ENCODE data around the gene CYTH3. TPM values are rescaled to one million over a fixed set of nuclear protein-coding genes. Genes with fewer than 3 reads are reported as not detected.

The CYTH3 gene
- total RNA-seq, 1 experiment from 2014 or later, result 73.4 TPM

DNA sequence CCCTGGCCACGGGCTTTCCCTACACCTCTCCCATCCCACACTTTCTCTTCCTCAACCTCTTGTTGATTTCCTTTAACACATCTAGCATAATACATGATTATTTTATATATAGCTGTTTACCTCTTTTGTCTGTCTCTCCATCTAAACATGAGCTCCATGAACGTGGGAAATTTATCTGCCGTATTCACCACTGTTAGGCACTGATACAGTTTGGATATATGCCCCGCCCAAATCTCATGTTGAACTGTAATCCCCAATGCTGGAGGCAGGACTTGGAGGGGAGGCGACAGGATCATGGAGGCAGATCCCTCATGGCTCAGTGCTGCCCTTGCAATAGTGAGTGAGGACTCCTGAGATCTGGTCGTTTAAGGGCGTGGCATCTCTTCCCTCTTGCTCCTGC, 5.7 kb downstream of the CYTH3 start:
- Mint-ChIP-seq H3K36me3 (ENCODE audit: insufficient read depth, unreplicated experiment) (peaks cover 13% of the 10 kb centered on the region), H3K27me3 (ENCODE audit: unreplicated experiment) (no peaks in the 10 kb centered on the region), H3K4me3 (ENCODE audit: low read depth, unreplicated experiment) (no peak overlapping the region), H3K27ac (ENCODE audit: unreplicated experiment) (no peak overlapping the region), H3K9me3 (ENCODE audit: low read depth, unreplicated experiment) (no peaks in the 10 kb centered on the region), H3K4me1 (ENCODE audit: low read depth, unreplicated experiment) (peaks cover 83% of the 10 kb centered on the region)
- TF ChIP-seq, protein P1, sequence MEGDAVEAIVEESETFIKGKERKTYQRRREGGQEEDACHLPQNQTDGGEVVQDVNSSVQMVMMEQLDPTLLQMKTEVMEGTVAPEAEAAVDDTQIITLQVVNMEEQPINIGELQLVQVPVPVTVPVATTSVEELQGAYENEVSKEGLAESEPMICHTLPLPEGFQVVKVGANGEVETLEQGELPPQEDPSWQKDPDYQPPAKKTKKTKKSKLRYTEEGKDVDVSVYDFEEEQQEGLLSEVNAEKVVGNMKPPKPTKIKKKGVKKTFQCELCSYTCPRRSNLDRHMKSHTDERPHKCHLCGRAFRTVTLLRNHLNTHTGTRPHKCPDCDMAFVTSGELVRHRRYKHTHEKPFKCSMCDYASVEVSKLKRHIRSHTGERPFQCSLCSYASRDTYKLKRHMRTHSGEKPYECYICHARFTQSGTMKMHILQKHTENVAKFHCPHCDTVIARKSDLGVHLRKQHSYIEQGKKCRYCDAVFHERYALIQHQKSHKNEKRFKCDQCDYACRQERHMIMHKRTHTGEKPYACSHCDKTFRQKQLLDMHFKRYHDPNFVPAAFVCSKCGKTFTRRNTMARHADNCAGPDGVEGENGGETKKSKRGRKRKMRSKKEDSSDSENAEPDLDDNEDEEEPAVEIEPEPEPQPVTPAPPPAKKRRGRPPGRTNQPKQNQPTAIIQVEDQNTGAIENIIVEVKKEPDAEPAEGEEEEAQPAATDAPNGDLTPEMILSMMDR (IDR thresholded peaks at IDR 0.05; ENCODE audit: unreplicated experiment), result no peak
- BruUV-seq (replicated peaks), result no TSS peak
- DNase-seq, result no peak
- intact Hi-C loops (cut with micrococcal nuclease; ENCODE audit: unreplicated experiment), result loop anchor here (5.0 kb wide), 2 partner anchors 59 to 89 kb away; no protein-coding TSS in a partner anchor
- CTCF ChIA-PET, result interaction anchor here (0.6 to 1.1 kb wide), 2 partner anchors 11 to 802 kb away, joined by 4 to 7 read pairs; no protein-coding TSS in a partner anchor

DNA sequence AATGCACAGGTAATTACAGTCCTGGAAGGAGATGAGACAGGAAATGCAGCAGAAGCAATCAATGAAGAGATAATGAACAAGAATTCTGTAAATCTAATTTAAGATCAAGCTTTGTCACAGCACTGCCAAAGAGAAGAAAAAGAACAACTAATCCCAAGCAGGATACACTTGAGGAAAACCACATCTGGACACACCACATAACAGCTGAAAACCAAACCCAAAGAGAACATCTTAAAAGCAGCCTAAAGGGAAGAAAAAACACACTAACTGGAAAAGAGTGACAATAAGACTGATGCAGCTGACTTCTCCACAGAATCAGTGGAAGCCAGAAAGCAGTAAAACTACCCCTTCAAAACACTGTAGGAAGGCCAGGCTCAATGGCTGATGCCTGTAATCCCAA, 10.2 kb downstream of the CYTH3 start:
- Mint-ChIP-seq H3K4me3 (ENCODE audit: low read depth, unreplicated experiment) (no peak overlapping the region), H3K36me3 (ENCODE audit: insufficient read depth, unreplicated experiment) (no peaks in the 10 kb centered on the region), H3K27me3 (ENCODE audit: unreplicated experiment) (no peaks in the 10 kb centered on the region), H3K4me1 (ENCODE audit: low read depth, unreplicated experiment) (peaks cover 59% of the 10 kb centered on the region), H3K9me3 (ENCODE audit: low read depth, unreplicated experiment) (no peaks in the 10 kb centered on the region), H3K27ac (ENCODE audit: unreplicated experiment) (no peak overlapping the region)
- intact Hi-C loops (cut with micrococcal nuclease; ENCODE audit: unreplicated experiment), result no loop called here
- no TSS peak for BruUV-seq (replicated peaks)
- CTCF ChIA-PET, result no interaction called here
- TF ChIP-seq, protein P1 (IDR thresholded peaks at IDR 0.05; ENCODE audit: unreplicated experiment), result no peak
- no peak for DNase-seq

DNA sequence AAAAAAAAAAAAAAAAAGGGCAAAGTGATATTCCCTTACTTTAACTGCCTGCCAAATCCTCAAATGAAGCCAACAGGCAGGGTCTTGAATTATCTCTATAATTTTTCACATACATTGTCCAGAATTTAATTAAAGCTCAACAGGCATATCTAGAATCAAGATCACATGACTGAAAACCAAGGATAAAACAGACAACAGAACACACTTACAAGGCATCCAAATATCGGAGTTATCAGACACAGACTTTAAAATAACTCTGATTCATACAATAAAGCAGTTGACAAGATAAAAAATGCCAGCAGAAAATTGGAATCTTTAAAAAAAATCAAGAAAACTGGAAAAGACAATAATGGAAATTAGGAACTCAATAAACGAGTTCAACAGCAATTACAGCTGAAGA, 10.7 kb downstream of the CYTH3 start:
- H3K36me3 Mint-ChIP-seq (ENCODE audit: insufficient read depth, unreplicated experiment), result no peaks in the 10 kb centered on the region
- no peaks in the 10 kb centered on the region for H3K9me3 Mint-ChIP-seq (ENCODE audit: low read depth, unreplicated experiment)
- no peak for DNase-seq
- intact Hi-C loops (cut with micrococcal nuclease; ENCODE audit: unreplicated experiment), result no loop called here
- H3K27me3 Mint-ChIP-seq (ENCODE audit: unreplicated experiment), result no peaks in the 10 kb centered on the region
- no peak overlapping the region for H3K27ac Mint-ChIP-seq (ENCODE audit: unreplicated experiment)
- no TSS peak for BruUV-seq (replicated peaks)
- TF ChIP-seq, protein P1 (IDR thresholded peaks at IDR 0.05; ENCODE audit: unreplicated experiment), result no peak
- H3K4me3 Mint-ChIP-seq (ENCODE audit: low read depth, unreplicated experiment), result no peak overlapping the region
- CTCF ChIA-PET, result no interaction called here
- peaks cover 60% of the 10 kb centered on the region for H3K4me1 Mint-ChIP-seq (ENCODE audit: low read depth, unreplicated experiment)

DNA sequence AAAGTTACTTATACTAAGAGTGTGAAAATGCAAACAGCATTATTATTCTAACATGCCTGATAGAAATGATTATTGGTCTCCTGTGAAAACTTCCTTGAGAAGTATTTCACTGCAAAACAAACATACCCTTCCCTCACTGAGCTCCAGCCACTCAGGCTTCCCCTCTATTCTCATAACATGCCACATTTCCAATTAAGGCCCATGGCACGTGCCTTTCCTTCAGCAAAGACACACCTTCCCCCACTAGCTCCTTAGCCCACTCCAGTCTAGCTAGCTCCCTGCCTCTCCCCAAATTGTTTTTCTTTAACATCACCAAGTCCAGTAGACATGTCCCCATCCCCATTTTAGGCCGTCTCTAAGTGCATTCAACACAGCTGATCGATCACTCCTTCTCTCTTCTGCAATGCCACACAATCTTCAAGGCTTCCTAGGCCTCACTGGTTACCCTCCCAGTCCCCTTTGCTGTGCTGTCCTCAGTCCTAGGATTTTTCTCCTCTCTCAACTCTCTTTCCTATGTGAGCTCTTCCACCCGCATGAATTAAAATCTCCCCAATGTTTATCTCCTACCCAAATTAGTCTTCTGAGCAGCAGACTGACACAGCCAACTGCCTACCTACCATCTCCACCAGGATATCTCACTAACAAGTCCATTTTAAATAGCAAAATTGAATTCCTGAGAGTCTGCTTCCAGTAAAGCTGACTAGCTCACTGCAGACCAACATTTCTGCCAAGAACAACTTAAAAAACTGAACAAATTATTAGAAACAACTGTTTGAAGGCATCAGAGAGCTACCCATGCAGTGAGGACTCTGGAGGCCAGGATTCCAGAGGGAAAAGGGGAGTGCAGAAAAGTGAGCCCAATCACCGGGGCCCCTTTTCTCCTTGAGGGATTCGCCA, 11.9 kb downstream of the CYTH3 start:
- Mint-ChIP-seq H3K4me1 (ENCODE audit: low read depth, unreplicated experiment) (peaks cover 61% of the 10 kb centered on the region), H3K36me3 (ENCODE audit: insufficient read depth, unreplicated experiment) (no peaks in the 10 kb centered on the region), H3K27ac (ENCODE audit: unreplicated experiment) (no peak overlapping the region), H3K4me3 (ENCODE audit: low read depth, unreplicated experiment) (no peak overlapping the region), H3K9me3 (ENCODE audit: low read depth, unreplicated experiment) (no peaks in the 10 kb centered on the region), H3K27me3 (ENCODE audit: unreplicated experiment) (no peaks in the 10 kb centered on the region)
- TF ChIP-seq, protein P1 (IDR thresholded peaks at IDR 0.05; ENCODE audit: unreplicated experiment), result no peak
- no TSS peak for BruUV-seq (replicated peaks)
- no peak for DNase-seq
- CTCF ChIA-PET, result interaction anchor here (0.5 to 1.3 kb wide), 4 partner anchors 9 to 110 kb away, joined by 3 read pairs; no protein-coding TSS in a partner anchor
- intact Hi-C loops (cut with micrococcal nuclease; ENCODE audit: unreplicated experiment), result no loop called here
